ENCODE measurements around the gene IPO4. TPM values are rescaled to one million over a fixed set of nuclear protein-coding genes. Genes with fewer than 3 reads are reported as not detected.

IPO4 gene
- total RNA-seq, 1 experiment from 2014 or later, result 82.6 TPM

DNA sequence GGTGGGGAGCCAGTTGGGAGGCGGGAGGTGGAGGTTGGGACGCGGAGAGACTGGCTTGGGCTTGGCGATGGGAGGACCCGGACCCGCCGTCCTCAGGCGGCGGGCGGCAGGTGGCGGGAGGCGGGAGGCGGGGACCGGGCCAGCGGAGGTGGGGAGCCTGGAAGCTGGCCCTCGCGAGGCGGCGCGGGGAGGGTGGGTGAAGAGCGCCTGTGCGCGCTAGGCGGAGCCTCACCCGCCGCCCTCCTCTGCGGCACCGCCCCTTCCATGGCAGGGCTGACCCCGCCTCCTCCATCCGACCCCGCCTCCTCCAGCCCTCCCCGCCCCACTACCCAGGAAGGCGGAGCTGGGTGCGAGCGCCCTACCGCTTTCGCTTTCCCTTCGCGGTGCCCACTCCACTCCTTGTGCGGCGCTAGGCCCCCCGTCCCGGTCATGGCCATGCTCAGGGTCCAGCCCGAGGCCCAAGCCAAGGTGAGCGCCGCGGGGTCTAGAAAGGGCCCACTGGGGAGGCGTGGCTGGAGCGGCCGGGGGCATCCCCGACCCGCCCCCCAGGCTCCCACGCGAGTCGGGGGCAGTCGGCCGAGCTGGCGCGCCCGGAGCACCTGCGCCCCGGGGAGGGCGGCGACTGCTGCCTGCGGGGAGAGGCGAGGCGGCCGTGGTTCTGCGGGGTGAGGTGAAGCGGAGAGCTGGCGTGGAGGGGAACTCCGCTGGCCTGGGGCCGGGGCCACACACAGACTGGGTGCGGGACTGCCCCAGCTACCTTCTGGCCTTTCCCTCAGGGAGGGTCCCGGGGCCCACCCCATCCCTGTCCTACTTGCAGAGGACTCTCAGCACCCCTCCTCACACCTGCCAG, 52.6 kb downstream of the IPO4 start, which contains the start of gene PSME1:
Gene PSME1 (plus strand): TSS at position 361 of the 850 bp plus-strand sequence. CDS start 69 bp downstream, at position 430.
- TF ChIP-seq CTCF (IDR thresholded peaks at IDR 0.05; ENCODE audit: unreplicated experiment), result no peak
- Mint-ChIP-seq H3K27ac (ENCODE audit: unreplicated experiment) (peak within 1 kb of the TSS; percentile 69), H3K4me1 (ENCODE audit: low read depth, unreplicated experiment) (peaks cover 30% of the 10 kb centered on the region), H3K9me3 (ENCODE audit: low read depth, unreplicated experiment) (no peaks in the 10 kb centered on the region), H3K36me3 (ENCODE audit: insufficient read depth, unreplicated experiment) (peaks cover 46% of the 10 kb centered on the region), H3K4me3 (ENCODE audit: low read depth, unreplicated experiment) (peak within 1 kb of the TSS; percentile 82), H3K27me3 (ENCODE audit: unreplicated experiment) (no peaks in the 10 kb centered on the region)
- DNase-seq, result peak; percentile 96
- CTCF ChIA-PET, result interaction anchor here (0.9 to 2.5 kb wide), 7 partner anchors 11 to 56 kb away, joined by 3 to 9 read pairs (median 5); partner anchors contain the start of genes DCAF11, IRF9, NRL and PCK2
- intact Hi-C loops (cut with micrococcal nuclease; ENCODE audit: unreplicated experiment), result no loop called here
- BruUV-seq (replicated peaks), result no TSS peak

DNA sequence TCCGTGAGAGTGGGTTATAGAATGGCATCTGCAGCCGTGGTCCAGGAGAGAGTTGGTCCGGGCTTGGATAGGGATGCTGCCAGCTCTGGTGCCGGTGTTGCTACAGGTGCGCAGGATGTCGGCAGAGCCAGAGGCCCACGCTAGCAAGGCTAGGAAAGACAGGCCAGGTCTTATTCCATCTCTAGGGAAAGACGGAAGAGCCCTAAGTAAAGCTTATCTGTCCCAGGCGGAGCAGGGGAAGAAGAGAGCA, 53.1 kb downstream of the IPO4 start:
- Mint-ChIP-seq H3K9me3 (ENCODE audit: low read depth, unreplicated experiment) (no peaks in the 10 kb centered on the region), H3K4me3 (ENCODE audit: low read depth, unreplicated experiment) (peak overlapping the region; percentile 82), H3K36me3 (ENCODE audit: insufficient read depth, unreplicated experiment) (peaks cover 40% of the 10 kb centered on the region), H3K4me1 (ENCODE audit: low read depth, unreplicated experiment) (peaks cover 30% of the 10 kb centered on the region), H3K27me3 (ENCODE audit: unreplicated experiment) (no peaks in the 10 kb centered on the region), H3K27ac (ENCODE audit: unreplicated experiment) (peak overlapping the region; percentile 69)
- no TSS peak for BruUV-seq (replicated peaks)
- intact Hi-C loops (cut with micrococcal nuclease; ENCODE audit: unreplicated experiment), result no loop called here
- no peak for DNase-seq
- CTCF ChIA-PET, result interaction anchor here (0.9 to 2.5 kb wide), 7 partner anchors 12 to 56 kb away, joined by 3 to 9 read pairs (median 5); partner anchors contain the start of genes DCAF11, IRF9, NRL and PCK2
- no peak for TF ChIP-seq CTCF (IDR thresholded peaks at IDR 0.05; ENCODE audit: unreplicated experiment)

- no peaks in the 10 kb centered on the region for H3K9me3 Mint-ChIP-seq (ENCODE audit: low read depth, unreplicated experiment)
- DNase-seq, result no peak
- no peak overlapping the region for H3K4me3 Mint-ChIP-seq (ENCODE audit: low read depth, unreplicated experiment)
- BruUV-seq (replicated peaks), result no TSS peak
- peaks cover 32% of the 10 kb centered on the region for H3K36me3 Mint-ChIP-seq (ENCODE audit: insufficient read depth, unreplicated experiment)
- no peak for TF ChIP-seq CTCF (IDR thresholded peaks at IDR 0.05; ENCODE audit: unreplicated experiment)
- CTCF ChIA-PET, result no interaction called here
- H3K4me1 Mint-ChIP-seq (ENCODE audit: low read depth, unreplicated experiment), result peaks cover 20% of the 10 kb centered on the region
- intact Hi-C loops (cut with micrococcal nuclease; ENCODE audit: unreplicated experiment), result no loop called here
- no peak overlapping the region for H3K27ac Mint-ChIP-seq (ENCODE audit: unreplicated experiment)
- no peaks in the 10 kb centered on the region for H3K27me3 Mint-ChIP-seq (ENCODE audit: unreplicated experiment)
Observed at GRCh38 chr14:24133735-24134134, 54.9 kb downstream of the IPO4 start.

GRCh38 chr14:24132976-24133375, 55.6 kb downstream of the IPO4 start:
- Mint-ChIP-seq H3K4me1 (ENCODE audit: low read depth, unreplicated experiment) (peaks cover 20% of the 10 kb centered on the region), H3K27me3 (ENCODE audit: unreplicated experiment) (no peaks in the 10 kb centered on the region), H3K27ac (ENCODE audit: unreplicated experiment) (no peak overlapping the region), H3K4me3 (ENCODE audit: low read depth, unreplicated experiment) (no peak overlapping the region), H3K36me3 (ENCODE audit: insufficient read depth, unreplicated experiment) (peaks cover 25% of the 10 kb centered on the region), H3K9me3 (ENCODE audit: low read depth, unreplicated experiment) (no peaks in the 10 kb centered on the region)
- CTCF ChIA-PET, result no interaction called here
- BruUV-seq (replicated peaks), result no TSS peak
- intact Hi-C loops (cut with micrococcal nuclease; ENCODE audit: unreplicated experiment), result no loop called here
- TF ChIP-seq CTCF (IDR thresholded peaks at IDR 0.05; ENCODE audit: unreplicated experiment), result no peak
- DNase-seq, result no peak

Data from Calu3 (cell line).